Stimulated activated CD4-positive, alpha-beta T cell treated with anti-CD3 and anti-CD28 coated beads, TNF-alpha, amount 100 ng/mL, for 4 hours (primary cell): ENCODE measurements around the gene SNX7.

Experiments
- DNase-seq, 3 experiments: peaks; one replicate each; pipeline ENCODE4 v3.0.0-alpha.2; 2020; ENCODE audit warnings: low read depth in 3 of 3

Gene SNX7

DNA sequence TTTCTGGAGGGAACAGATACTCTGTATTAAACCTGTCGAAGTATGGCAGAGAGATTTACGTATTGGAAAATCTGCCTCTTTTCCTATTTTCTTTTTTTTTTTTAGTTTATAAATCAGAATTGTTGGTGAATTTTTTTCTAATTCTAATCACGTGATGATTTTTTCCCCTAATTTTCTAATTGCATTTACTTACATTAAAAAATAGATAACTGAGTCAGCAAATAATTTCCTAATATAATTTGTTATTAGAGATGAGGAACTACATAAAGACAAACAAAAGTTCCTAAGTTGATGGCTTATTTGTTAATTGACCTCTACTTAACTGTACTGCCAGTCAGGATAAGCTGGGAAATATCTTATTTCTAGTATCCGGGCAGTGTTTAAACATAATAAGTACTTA, 34.6 kb downstream of the SNX7 start:
- DNase-seq = no peak

DNA sequence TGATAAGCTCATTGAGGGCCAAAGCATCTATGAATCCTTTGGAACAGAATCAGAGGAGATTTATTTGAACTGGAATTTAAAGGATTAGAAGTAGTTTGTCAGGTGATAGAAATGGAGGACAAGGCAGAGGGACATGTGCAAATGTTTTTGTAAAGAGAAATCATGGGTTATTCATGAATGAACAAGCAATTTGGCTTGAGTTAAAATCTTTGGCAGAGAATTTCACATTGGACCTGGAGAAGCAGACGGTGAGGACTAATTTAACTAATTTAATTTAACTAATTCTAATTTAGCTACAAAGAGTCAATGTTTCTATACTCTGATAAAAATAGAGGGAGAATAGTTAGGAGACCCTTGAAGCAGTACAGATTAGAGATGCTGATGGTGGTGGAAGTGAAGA, 36.3 kb downstream of the SNX7 start:
- no peak for DNase-seq

- no peak for DNase-seq
Measured at GRCh38 chr1:98698625-98699024, 37.1 kb downstream of the SNX7 start.

DNA sequence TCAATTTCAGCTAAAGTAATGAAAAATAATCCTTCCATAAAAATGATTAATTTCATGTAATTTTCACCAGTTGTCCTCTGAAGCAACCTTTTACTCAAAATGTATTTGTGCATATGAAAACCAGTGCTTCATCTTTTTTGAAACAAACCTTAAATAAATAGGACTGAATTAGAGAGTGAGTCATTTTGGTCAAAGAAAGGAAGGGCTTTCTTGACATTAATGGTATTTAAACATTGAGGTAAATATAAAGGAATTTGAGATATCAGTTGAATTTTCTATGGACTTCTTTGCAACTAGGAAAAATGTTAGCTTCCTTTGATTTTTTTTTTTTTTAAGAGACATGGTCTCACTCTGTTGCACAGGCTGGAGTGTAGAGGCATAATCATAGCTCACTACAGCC, 38.7 kb downstream of the SNX7 start:
- DNase-seq = no peak

DNA sequence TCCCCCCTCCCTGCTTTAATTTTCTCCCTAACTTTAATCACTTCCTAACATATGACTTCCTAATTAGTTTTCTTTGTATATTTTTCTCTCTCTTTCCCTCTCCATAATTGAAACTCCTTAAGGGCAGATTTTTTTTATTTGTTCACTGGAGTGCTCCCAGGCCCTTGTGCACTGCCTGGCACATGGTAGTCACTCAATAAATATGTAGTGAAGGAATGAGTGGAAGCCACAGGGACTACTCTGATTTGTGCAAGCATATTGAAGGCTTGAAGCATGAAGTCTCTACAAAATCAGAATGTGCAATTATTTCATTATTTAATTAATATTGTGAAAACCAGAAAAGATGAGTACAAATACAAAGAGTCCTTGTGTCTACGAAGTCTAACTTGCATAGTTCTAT, 41.5 kb downstream of the SNX7 start:
- no peak for DNase-seq

GRCh38 chr1:98704474-98704873, 43.0 kb downstream of the SNX7 start:
- DNase-seq = no peak

GRCh38 chr1:98704971-98705370, 43.5 kb downstream of the SNX7 start:
- no peak for DNase-seq

GRCh38 chr1:98705591-98705990, 44.1 kb downstream of the SNX7 start:
- no peak for DNase-seq

DNA sequence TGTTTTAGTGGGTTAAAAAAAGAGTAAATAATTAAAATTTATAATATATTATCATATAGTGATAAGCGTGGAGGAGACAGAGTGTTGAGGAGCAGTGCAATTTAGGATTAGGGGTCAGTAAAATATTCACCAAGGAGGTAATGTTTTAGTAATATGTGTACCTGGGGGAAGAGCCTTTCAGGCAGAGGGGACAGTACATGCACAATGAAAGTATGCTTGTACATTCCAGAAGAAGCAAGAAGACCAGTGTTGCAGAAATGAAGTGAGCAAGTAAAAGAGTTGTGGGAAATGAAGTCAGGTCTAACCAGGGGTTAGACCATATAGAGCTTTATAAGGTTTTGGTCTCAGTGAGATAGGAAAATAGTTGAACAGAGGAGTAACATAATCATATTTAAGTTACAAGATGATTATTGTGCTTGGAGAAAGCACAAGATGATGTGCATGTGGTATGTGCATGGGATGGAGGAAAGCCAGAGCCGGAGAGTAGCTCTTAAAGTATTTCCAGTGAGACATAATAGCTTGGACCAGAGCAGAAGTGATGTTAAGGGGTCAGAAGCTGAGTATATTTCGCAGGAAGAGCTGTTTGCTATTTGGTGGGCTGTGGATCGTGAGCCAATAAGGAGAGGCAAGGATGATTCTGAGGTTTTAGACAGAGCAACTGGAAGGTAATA, 44.8 kb downstream of the SNX7 start:
- no peak for DNase-seq

GRCh38 chr1:98707556-98707955, 46.0 kb downstream of the SNX7 start:
- DNase-seq = no peak

- no peak for DNase-seq
Measured at GRCh38 chr1:98709906-98710305, 48.4 kb downstream of the SNX7 start.

DNA sequence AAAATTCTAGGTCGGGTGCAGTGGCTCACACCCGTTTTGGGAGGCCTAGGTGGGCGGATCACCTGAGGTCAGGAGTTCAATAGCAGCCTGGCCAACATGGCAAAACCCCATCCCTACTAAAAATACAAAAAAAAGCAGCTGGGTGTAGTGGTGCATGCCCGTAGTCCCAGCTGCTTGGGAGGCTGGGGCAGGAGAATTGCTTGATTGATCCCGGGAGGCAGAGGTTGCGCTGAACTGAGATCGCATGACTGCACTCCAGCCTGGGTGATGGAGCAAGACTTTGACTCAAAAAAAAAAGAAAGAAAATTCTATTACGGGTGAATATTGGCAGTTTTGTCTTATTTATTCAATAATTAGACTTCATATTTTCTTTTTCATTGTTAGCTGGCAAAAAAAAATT, 62.1 kb downstream of the SNX7 start:
- DNase-seq = no peak

- DNase-seq = no peak
Measured at GRCh38 chr1:98732985-98733781, 71.7 kb downstream of the SNX7 start.

DNA sequence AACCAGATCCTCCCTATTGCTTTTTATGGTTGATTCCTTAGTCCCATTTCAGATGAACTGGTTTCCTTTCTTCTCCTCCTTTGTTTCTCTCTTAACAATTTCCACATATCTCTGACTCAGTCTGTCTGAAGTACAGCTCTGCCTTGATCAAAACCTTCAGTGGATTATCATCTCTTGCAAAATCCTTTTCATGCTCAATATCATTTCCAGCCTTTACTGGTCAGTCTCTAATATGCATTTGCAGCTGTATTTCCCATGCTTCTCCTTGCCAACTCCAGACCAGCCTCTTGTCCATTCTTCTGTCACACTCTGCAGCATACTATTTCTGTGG, 72.2 kb downstream of the SNX7 start:
- no peak for DNase-seq

DNA sequence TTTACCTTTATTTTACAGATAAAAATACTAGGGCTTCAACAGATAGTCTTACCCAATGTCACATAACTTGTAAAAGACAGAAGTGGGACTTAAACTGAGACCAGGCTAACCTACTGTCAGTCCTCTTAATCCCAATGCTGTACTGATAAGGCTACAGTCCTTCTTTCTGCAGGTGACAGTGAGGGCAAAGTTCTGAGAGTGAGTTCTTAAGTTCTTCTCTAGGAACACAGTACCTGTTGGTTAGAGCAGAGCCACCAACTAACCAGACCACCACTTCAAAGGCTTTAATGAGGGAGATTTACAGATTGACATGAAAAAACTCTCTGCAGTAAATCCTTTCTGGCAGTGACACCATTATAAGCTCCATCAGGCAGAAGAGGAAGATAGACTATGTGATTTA, 74.2 kb downstream of the SNX7 start:
- no peak for DNase-seq

DNA sequence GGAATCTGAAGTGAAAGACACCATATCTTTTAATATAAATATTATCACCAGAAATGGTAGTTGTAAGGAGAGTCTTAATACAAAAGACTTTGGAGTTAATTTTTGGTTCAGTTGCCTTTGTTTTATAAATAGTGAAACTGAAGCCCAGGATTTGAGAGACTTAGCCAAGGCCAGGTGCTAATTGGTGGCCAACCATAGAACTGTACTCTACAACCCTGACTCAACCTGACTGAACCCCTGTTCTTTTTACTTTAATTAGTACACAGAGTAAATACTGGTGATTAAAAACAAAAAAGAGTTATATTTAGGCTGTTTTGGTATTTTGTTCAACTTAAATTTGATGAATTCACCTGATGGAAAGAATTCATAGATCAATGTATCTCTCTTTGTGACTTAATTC, 76.3 kb downstream of the SNX7 start:
- DNase-seq = no peak

DNA sequence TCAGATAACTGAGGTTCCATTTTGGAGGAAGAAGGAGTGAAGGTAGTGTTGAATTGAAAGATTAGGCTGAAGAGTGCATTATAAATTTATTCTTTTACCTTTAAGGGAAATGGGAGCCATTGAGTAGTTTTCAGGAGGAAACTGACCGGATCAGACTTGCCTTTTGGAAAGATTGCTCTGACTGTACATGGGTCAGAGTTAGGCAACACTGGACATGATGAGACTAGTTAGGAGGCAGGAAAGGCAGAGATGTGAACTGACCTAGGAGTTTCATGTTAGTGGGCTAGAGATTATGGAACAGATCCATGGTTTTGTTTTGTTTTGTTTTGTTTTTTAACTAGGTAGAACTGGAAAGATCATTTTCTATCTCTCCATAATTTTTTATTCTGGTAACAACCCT, 78.2 kb downstream of the SNX7 start:
- DNase-seq = no peak

GRCh38 chr1:98741164-98741563, 79.6 kb downstream of the SNX7 start:
- DNase-seq = no peak

DNA sequence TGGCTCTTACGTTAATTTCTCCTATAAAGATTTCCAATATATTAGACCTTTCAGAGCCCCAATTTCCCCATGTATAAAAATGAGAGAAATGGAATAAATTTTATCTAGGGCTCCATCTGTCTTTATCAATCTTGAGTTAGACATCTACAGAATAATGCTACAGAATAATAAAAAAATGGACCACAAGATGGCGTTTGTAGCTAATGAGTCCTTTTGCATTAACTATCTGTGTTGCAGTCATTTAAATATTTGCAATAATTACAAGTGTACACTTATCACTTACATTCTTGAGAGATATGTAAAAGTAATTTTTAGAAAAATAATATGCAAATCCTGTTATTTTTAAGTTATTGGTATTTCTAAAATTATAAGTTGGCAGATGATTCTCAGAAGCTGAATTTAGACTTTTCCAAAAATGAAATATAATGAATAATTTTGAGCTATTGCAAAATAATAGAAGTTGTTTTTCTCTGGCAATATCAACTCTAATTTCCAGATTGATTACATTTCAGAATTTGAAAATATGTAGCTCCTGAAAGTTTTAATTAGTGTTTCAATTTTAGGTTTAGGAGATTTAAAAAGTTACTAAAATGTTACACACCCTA, 87.7 kb downstream of the SNX7 start:
- DNase-seq = no peak

DNA sequence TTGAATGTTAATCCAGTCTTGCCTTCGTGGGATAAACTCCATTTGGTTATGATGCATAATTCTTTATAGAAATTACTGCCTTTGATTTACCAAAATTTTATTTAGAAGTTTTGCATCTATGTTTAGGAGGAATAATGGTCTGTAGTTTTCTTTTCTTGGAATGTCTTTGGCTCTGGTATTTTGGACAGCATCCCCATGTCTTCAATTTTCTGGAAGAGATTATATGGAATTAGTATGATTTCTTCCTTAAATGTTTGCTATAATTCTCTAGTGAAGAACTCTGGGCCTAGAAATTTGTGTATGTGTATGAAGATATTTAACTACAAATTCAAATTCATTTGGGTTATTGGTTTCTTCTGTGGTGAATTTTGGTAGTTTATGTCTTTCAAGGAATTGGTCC, 92.7 kb downstream of the SNX7 start:
- DNase-seq = no peak

DNA sequence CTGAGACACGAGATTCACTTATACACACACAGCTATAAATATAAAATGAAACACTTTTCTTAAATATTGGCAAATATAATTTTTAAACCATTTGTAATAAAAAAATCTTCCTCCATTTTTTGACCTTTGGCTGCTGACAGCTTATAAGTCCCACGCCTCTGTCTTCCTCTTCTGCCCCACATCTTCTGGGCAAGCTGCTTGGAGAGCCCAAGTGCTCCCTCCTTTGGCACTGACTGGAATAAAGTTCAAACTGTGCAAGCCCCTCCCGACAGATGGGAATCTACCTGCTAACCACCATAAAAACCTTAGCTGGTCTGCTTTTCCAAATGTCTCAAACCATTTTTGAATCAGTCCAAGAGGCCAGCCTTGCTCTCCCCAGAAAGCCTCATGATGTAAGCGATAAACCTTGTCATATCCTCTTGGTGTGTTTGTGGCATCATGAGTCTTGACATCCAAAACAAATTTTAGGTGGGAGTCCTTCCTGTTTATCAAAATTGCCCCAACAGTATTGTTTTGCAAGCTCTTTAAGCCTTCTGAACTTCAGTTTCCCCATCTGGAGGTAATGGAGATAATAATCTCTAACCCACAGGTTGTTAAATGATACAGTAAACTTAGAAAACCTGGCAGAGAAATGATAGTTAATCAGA, 99.8 kb downstream of the SNX7 start:
- no peak for DNase-seq

DNA sequence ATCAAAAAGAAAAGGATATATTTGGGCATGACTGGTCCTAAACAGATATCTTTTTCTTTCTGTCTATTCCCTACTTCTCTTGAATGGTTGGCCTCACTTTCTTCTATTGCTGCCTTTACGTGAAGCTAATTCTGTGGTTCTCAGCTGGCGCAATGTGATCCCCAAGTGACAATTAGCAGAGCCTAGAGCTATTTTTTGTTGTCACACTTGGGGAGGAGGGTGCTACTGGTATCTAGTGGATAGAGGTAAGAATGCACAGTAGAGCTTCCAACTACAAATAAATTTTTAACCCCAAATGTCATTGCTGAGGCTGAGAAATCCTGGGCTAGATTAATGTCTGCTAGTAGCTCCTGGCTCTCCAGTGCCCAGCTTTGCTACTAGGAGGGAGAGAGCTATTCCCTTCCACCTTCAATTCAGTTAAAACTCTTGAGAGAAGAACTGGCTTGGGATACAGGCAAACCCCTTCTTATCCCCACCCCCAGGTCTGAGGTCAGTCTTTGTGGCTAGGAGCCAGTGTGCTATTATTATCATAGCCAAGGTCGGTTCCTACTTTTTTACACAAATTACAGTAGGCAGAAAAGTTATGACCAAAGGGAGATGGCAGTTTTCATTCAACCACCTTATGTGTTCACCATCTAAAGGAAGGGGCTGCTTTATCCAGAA, 102.1 kb downstream of the SNX7 start:
- no peak for DNase-seq
